Liver (tissue), 9 donors: ENCODE measurements around the gene PHOSPHO1. TPM values are rescaled to one million over a fixed set of nuclear protein-coding genes. Genes with fewer than 3 reads are reported as not detected.

Experiments
- DNase-seq: peaks from one replicate; pipeline ENCODE4 v3.0.0-alpha.2; 2017; ENCODE audit warnings: low spot score
- H3K27ac ChIP-seq, 2 donors: one replicate each; pipeline ENCODE4 v1.7.0; 2013; ENCODE audit warnings: inconsistent platforms in 2 of 2, low read length in 2 of 2, control low read depth in 1 of 2, low read depth in 1 of 2, mild to moderate bottlenecking in 1 of 2
- H3K27me3 ChIP-seq, 4 donors: one replicate each; pipeline versions ENCODE4 v1.6.1 to v1.7.0; 2013; ENCODE audit warnings: low read length in 3 of 4, inconsistent platforms in 1 of 4, mild to moderate bottlenecking in 1 of 4, moderate library complexity in 1 of 4; ENCODE audit not compliant: control insufficient read depth in 4 of 4, insufficient read depth in 4 of 4
- H3K36me3 ChIP-seq, 4 donors: one replicate each; pipeline versions ENCODE4 v1.6.1 to v1.7.0; 2013; ENCODE audit warnings: low read length in 3 of 4, mild to moderate bottlenecking in 3 of 4, low read depth in 1 of 4, moderate library complexity in 1 of 4; ENCODE audit not compliant: control insufficient read depth in 4 of 4, insufficient read depth in 3 of 4
- H3K4me1 ChIP-seq, 4 donors: one replicate each; pipeline versions ENCODE4 v1.6.1 to v1.7.0; 2013; ENCODE audit warnings: low read length in 3 of 4, mild to moderate bottlenecking in 3 of 4, moderate library complexity in 1 of 4; ENCODE audit not compliant: control insufficient read depth in 4 of 4, insufficient read depth in 4 of 4
- H3K4me3 ChIP-seq, 3 donors: one replicate each; pipeline versions ENCODE4 v1.6.1 to v1.7.0; 2013; ENCODE audit warnings: low read length in 3 of 3, control low read depth in 1 of 3, low read depth in 1 of 3, mild to moderate bottlenecking in 1 of 3
- H3K9ac ChIP-seq, 2 donors: one replicate each; pipeline ENCODE4 v1.7.0; 2013; ENCODE audit warnings: low read length in 2 of 2, mild to moderate bottlenecking in 2 of 2, moderate library complexity in 2 of 2, control low read depth in 1 of 2, low read depth in 1 of 2
- H3K9me3 ChIP-seq, 4 donors: one replicate each; pipeline versions ENCODE4 v1.6.1 to v1.7.0; 2013; ENCODE audit warnings: low read length in 3 of 4; ENCODE audit not compliant: control insufficient read depth in 4 of 4
- EGR1 ChIP-seq, 2 donors: IDR thresholded peaks; 2 replicates each; pipeline ENCODE4 v1.6.1; 2016 to 2018; ENCODE audit warnings: antibody characterized with exemption in 2 of 2, low read depth in 2 of 2
- FOXA1 ChIP-seq: IDR thresholded peaks from 2 replicates; pipeline ENCODE4 v1.6.1; 2016; ENCODE audit warnings: antibody characterized with exemption
- GABPA ChIP-seq, 2 donors: IDR thresholded peaks in 1 of 2; conservative IDR thresholded peaks in 1 of 2; 2 replicates each; pipeline ENCODE4 v1.6.1; 2016; ENCODE audit warnings: antibody characterized with exemption in 2 of 2, mild to moderate bottlenecking in 1 of 2, moderate library complexity in 1 of 2
- HNF4A ChIP-seq, 2 donors: conservative IDR thresholded peaks; 2 replicates each; pipeline ENCODE4 v1.6.1; 2016; ENCODE audit warnings: antibody characterized with exemption in 2 of 2, mild to moderate bottlenecking in 2 of 2
- JUND ChIP-seq, 2 donors: IDR thresholded peaks; 2 replicates each; pipeline ENCODE4 v1.6.1; 2016; ENCODE audit warnings: antibody characterized with exemption in 2 of 2
- NR2F2 ChIP-seq: IDR thresholded peaks from 2 replicates; pipeline ENCODE4 v1.6.1; 2016; ENCODE audit warnings: antibody characterized with exemption
- RAD21 ChIP-seq, 2 donors: IDR thresholded peaks; 2 replicates each; pipeline ENCODE4 v1.6.1; 2016; ENCODE audit warnings: antibody characterized with exemption in 2 of 2, mild to moderate bottlenecking in 2 of 2
- RXRA ChIP-seq, 2 donors: IDR thresholded peaks; 2 replicates each; pipeline ENCODE4 v1.6.1; 2017 to 2018; ENCODE audit warnings: antibody characterized with exemption in 2 of 2, mild to moderate bottlenecking in 1 of 2
- SP1 ChIP-seq: IDR thresholded peaks from 2 replicates; pipeline ENCODE4 v1.6.1; 2018; ENCODE audit warnings: antibody characterized with exemption, mild to moderate bottlenecking
- YY1 ChIP-seq: IDR thresholded peaks from 2 replicates; pipeline ENCODE4 v1.6.1; 2016; ENCODE audit warnings: antibody characterized with exemption, mild to moderate bottlenecking
- WGBS: extraction: QIAGEN DNeasy Blood & Tissue Kit; methylation state at CpG from one replicate; pipeline ENCODE4 v1.1.7; 2013; 5-methylcytosine and 5-hydroxymethylcytosine counted together
- polyA plus RNA-seq, 2 donors: library from polyadenylated mRNA; stranded (reverse) in 1 of 2; unstranded in 1 of 2; fragments of 200-250 nt in 1 of 2; fragments of >200 nt in 1 of 2; fragmentation: Nextera tagmentation in 1 of 2; extraction: Ambion mirVana in 1 of 2; gene quantifications; one replicate each; pipeline versions ENCODE4 v1.2.1 to v1.2.3, GENCODE V29; 2013 to 2015
- total RNA-seq, 2 donors: library from RNA; depleted of rRNA; stranded (reverse); fragments of >200 nt; gene quantifications; one replicate each; pipeline ENCODE4 v1.2.3, GENCODE V29; 2014
- TF ChIP-seq, protein P1 (sequence below): IDR thresholded peaks from 2 replicates; pipeline ENCODE4 v1.6.1; 2016; ENCODE audit warnings: antibody characterized with exemption
- TF ChIP-seq, protein P2 (sequence below): IDR thresholded peaks from 2 replicates; pipeline ENCODE4 v1.6.1; 2016; ENCODE audit warnings: antibody characterized with exemption
- TF ChIP-seq, protein P3 (sequence below): fragments of 150-350 bp; IDR thresholded peaks from 2 replicates; pipeline ENCODE4 v1.5.1; 2017; ENCODE audit warnings: improper control_type of control experiment, low read depth, low read length; ENCODE audit not compliant: missing input control
- donor health status: healthy.
- donor health status: healthy.
- donor health status: healthy.
- donor health status: healthy.
- donor health status: healthy.

PHOSPHO1 gene
- total and polyA plus RNA-seq, 4 donors, result 0.22 to 99.4 (median 0.40) TPM

DNA sequence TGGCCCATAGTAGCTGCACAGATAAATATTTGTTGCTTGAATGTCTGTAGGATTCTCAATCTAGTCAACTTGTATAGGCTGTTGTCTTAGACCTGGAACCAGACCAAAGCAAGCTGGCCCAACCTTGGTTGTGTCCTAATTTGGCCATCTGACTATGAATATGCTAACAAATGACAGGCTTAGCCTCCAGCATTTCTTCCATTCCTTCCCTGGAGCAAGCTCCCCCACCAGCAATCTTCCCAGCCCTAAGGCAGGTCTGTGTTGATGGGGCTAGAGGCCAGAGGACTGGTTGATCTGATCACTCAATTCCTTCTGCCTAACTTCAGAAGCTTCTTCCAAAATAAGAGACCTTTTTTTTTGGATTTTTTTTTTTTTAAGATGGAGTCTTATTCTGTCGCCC, 9.4 kb upstream of the PHOSPHO1 start:
- Histone ChIP-seq H3K9ac (no peak overlapping the region), H3K9me3 (no peaks in the 10 kb centered on the region), H3K4me1 (no peaks in the 10 kb centered on the region), H3K4me3 (no peak overlapping the region), H3K36me3 (no peaks in the 10 kb centered on the region), H3K27ac (no peak overlapping the region), H3K27me3 (no peaks in the 10 kb centered on the region)
- 100% methylated on average over 1 of the region's 1 CpG for WGBS
- no peak for DNase-seq
- TF ChIP-seq FOXA1 (no peak), RXRA (IDR thresholded peaks at IDR 0.05) (no peak), SP1 (no peak), RAD21 (IDR thresholded peaks at IDR 0.05) (no peak), YY1 (no peak)
- TF ChIP-seq, protein P1, sequence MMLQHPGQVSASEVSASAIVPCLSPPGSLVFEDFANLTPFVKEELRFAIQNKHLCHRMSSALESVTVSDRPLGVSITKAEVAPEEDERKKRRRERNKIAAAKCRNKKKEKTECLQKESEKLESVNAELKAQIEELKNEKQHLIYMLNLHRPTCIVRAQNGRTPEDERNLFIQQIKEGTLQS, result no peak
- TF ChIP-seq, protein P2, sequence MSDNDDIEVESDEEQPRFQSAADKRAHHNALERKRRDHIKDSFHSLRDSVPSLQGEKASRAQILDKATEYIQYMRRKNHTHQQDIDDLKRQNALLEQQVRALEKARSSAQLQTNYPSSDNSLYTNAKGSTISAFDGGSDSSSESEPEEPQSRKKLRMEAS, result no peak
- TF ChIP-seq, protein P3, sequence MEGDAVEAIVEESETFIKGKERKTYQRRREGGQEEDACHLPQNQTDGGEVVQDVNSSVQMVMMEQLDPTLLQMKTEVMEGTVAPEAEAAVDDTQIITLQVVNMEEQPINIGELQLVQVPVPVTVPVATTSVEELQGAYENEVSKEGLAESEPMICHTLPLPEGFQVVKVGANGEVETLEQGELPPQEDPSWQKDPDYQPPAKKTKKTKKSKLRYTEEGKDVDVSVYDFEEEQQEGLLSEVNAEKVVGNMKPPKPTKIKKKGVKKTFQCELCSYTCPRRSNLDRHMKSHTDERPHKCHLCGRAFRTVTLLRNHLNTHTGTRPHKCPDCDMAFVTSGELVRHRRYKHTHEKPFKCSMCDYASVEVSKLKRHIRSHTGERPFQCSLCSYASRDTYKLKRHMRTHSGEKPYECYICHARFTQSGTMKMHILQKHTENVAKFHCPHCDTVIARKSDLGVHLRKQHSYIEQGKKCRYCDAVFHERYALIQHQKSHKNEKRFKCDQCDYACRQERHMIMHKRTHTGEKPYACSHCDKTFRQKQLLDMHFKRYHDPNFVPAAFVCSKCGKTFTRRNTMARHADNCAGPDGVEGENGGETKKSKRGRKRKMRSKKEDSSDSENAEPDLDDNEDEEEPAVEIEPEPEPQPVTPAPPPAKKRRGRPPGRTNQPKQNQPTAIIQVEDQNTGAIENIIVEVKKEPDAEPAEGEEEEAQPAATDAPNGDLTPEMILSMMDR, result no peak

DNA sequence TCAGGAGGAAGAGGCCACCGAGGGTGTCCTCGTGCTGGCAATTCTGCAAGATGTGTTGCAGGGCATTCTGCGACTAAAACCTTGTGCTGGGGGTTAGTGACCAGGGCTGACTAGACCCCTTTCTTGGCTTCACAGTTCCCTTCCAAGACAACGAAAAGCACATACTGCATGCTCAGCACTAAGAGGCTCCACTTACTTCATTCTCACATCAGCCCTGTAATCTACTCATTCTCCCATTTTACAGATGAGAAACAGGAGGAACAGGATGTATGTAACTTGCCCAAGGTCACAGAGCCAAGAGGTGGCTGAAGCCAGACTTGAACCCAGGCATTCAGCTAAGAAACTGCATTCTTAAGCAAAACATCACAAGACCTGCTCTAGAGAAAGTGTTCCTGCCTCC, 5.3 kb upstream of the PHOSPHO1 start:
- 81% methylated on average over 4 of the region's 4 CpGs for WGBS
- DNase-seq, result no peak
- H3K27me3 ChIP-seq, result no peaks in the 10 kb centered on the region
- TF ChIP-seq, protein P3, result no peak
- no peak for TF ChIP-seq RXRA (IDR thresholded peaks at IDR 0.05)
- TF ChIP-seq FOXA1, result no peak
- TF ChIP-seq EGR1 (IDR thresholded peaks at IDR 0.05; ENCODE audit: low read depth in 2 of 2), result no peak
- no peak for TF ChIP-seq GABPA (IDR thresholded peaks at IDR 0.05 in 1 of 2, conservative IDR thresholded peaks at IDR 0.05 in 1 of 2)
- TF ChIP-seq, protein P1, result no peak
- no peak for TF ChIP-seq JUND (IDR thresholded peaks at IDR 0.05)
- TF ChIP-seq RAD21 (IDR thresholded peaks at IDR 0.05), result no peak
- no peak overlapping the region for H3K9ac ChIP-seq
- H3K36me3 ChIP-seq, result no peaks in the 10 kb centered on the region
- H3K4me3 ChIP-seq, result no peak overlapping the region
- H3K27ac ChIP-seq, result no peak overlapping the region
- peaks cover 0 to 2% (median 0%) of the 10 kb centered on the region in 4 donors for H3K4me1 ChIP-seq
- no peaks in the 10 kb centered on the region for H3K9me3 ChIP-seq

DNA sequence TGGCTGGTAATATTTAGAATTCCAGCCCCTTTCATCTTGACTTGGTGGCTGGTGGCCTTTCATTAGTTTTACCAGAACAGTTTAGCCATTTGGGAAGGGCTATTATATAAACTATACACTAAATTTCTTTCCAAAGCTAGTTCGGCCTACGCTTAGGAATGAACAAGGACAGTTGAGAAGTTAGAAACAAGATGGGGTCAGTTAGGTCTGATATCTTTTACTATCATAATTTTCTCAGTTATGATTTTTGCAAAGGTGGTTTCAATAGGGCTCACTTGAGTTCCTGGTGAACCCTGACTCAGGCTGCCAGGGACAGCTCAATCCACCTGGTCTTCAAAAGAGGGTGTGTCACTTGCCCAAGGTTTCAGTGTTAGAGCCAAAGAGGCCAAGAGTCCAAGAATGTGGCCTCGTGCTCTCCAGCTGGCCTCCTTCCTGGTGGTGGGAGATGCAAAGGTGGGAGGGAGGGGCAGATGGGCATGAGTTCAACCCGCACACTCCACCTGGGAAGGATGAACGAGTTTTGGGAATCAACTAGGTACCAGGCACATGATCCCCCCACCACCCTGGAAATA, 4.0 kb upstream of the PHOSPHO1 start:
- 84% methylated on average over 5 of the region's 5 CpGs for WGBS
- H3K4me3 ChIP-seq, result no peak overlapping the region
- no peak overlapping the region for H3K9ac ChIP-seq
- TF ChIP-seq GABPA (IDR thresholded peaks at IDR 0.05 in 1 of 2, conservative IDR thresholded peaks at IDR 0.05 in 1 of 2) (no peak), EGR1 (IDR thresholded peaks at IDR 0.05; ENCODE audit: low read depth in 2 of 2) (no peak), YY1 (no peak), HNF4A (conservative IDR thresholded peaks at IDR 0.05) (no peak), NR2F2 (no peak)
- TF ChIP-seq, protein P2, result no peak
- TF ChIP-seq, protein P1, result no peak
- peaks cover 0 to 5% (median 3%) of the 10 kb centered on the region in 4 donors for H3K4me1 ChIP-seq
- no peak for DNase-seq
- no peaks in the 10 kb centered on the region for H3K36me3 ChIP-seq
- H3K27ac ChIP-seq, result no peak overlapping the region
- H3K27me3 ChIP-seq, result no peaks in the 10 kb centered on the region
- H3K9me3 ChIP-seq, result no peaks in the 10 kb centered on the region
